Pancreas (tissue), 10 donors: ENCODE data around the gene SMCO2. TPM values are rescaled to one million over a fixed set of nuclear protein-coding genes. Genes with fewer than 3 reads are reported as not detected.

Experiments
- ATAC-seq, 4 donors: fragments of 200-7000 bp; cut with Tn5 transposase; one replicate each; pipeline versions ENCODE4 v1.8.0 to v1.9.1; 2020; ENCODE audit warnings: mild to moderate bottlenecking in 4 of 4, moderate library complexity in 4 of 4
- DNase-seq, 6 donors: peaks; one replicate each; pipeline ENCODE4 v3.0.0-alpha.2; 2020
- FAIRE-seq: peaks from 2 replicates; lab custom pipeline; 2012; peaks lifted over from hg19 to GRCh38; lab: Jason Lieb, UNC
- H3K27ac ChIP-seq, 4 donors: fragments of 200-600 bp; sonication (generic); 1 replicate in 3 of 4; 2 replicates in 1 of 4; pipeline versions ENCODE4 v1.5.0 to v1.8.0; 2020
- H3K27me3 ChIP-seq, 4 donors: fragments of 200-600 bp; one replicate each; pipeline ENCODE4 v1.8.0; 2021
- H3K36me3 ChIP-seq, 3 donors: fragments of 200-600 bp; sonication (generic) in 1 of 3; one replicate each; pipeline versions ENCODE4 v1.5.0 to v1.8.0; 2020 to 2021
- H3K4me1 ChIP-seq, 3 donors: fragments of 200-600 bp; one replicate each; pipeline ENCODE4 v1.8.0; 2021
- H3K4me3 ChIP-seq, 4 donors: fragments of 200-600 bp; sonication (generic) in 2 of 4; one replicate each; pipeline versions ENCODE4 v1.5.0 to v1.8.0; 2020 to 2021
- H3K9me3 ChIP-seq, 4 donors: fragments of 200-600 bp; one replicate each; pipeline ENCODE4 v1.8.0; 2021
- CTCF ChIP-seq, 4 donors: fragments of 200-600 bp; sonication (generic) in 3 of 4; IDR thresholded peaks; one replicate each; pipeline versions ENCODE4 v1.5.0 to v1.8.0; 2021; ENCODE audit warnings: antibody characterized with exemption in 4 of 4
- WGBS, 2 donors: extraction: QIAGEN DNeasy Blood & Tissue Kit; methylation state at CpG; one replicate each; pipeline ENCODE4 v1.1.7; 2013; 5-methylcytosine and 5-hydroxymethylcytosine counted together
- intact Hi-C, 3 donors: fragments of 100-400 bp; cut with DNase I; formaldehyde crosslinking; loops; one replicate each; pipeline versions ENCODE4 v1.11.1 to v1.14.2; 2022
- polyA plus RNA-seq, 2 donors: library from polyadenylated mRNA; stranded (reverse); fragments of 200-250 nt; gene quantifications; one replicate each; pipeline ENCODE4 v1.2.3, GENCODE V29; 2013
- total RNA-seq, 6 donors: library from RNA; stranded (reverse); fragmentation: NEBNext Ultra II Directional in 4 of 6; extraction: Animal tissue kit (Norgen Biotek cat#: 25700) in 4 of 6; gene quantifications; one replicate each; pipeline versions ENCODE4 v1.2.1 to v1.2.4, GENCODE V29; 2021 to 2023
- donor health status: healthy with polysubstance abuse.
- donor health status: DM: no; HTN: no; CAD: no; lungs with moderate emphysema.
- donor health status: DM: no; HTN: no; CAD: no.
- donor health status: control.
- donor health status: control.
- donor health status: Bipolar disorder and iron deficiency.
- donor health status: DM: yes; HTN: yes; CAD: no.
- donor health status: DM: no; HTN: no; CAD: no.
- donor health status: DM: no; HTN: no; CAD: no.
- donor health status: DM: yes; HTN: yes; CAD: no.

The SMCO2 gene
- total and polyA plus RNA-seq, 8 donors, result 0.28 to 0.50 (median 0.35) TPM; not detected in 5

DNA sequence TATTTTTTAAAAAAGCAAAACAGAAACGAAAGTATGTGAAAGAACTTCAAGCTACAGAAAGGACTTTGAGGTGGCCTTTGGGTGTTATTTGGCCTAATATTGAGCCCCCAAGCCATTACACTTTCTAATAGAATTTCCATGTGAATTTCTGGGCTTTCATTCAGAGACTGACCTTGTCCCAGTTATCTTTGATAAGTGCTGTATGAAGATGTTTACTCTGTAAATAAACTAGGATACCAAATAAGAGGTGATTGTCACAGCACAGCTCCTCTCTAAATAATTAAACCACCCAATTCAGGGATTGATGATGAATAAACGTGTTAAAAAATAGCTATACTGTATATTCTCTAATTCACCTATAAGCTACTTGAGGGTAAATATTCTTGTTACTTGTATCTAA lies 44.7 kb downstream of the SMCO2 start:
- no peak overlapping the region for H3K27ac ChIP-seq
- no peak for DNase-seq
- H3K9me3 ChIP-seq, result no peaks in the 10 kb centered on the region
- FAIRE-seq, result no peak
- no peak overlapping the region for H3K4me3 ChIP-seq
- TF ChIP-seq CTCF (IDR thresholded peaks at IDR 0.05), result no peak
- H3K36me3 ChIP-seq, result no peaks in the 10 kb centered on the region
- no peak for ATAC-seq
- H3K4me1 ChIP-seq, result no peaks in the 10 kb centered on the region
- intact Hi-C loops, result no loop called here
- 33 to 42% methylated on average over 2 of the region's 2 CpGs for WGBS, 2 donors
- no peaks in the 10 kb centered on the region for H3K27me3 ChIP-seq

GRCh38 chr12:27493260-27493940 lies 46.9 kb downstream of the SMCO2 start:
- no peak for TF ChIP-seq CTCF (IDR thresholded peaks at IDR 0.05)

GRCh38 chr12:27497446-27497845 lies 50.9 kb downstream of the SMCO2 start:
- no peak for FAIRE-seq
- H3K27me3 ChIP-seq, result no peaks in the 10 kb centered on the region
- intact Hi-C loops, result no loop called here
- DNase-seq, result no peak
- TF ChIP-seq CTCF (IDR thresholded peaks at IDR 0.05), result no peak
- no peak overlapping the region for H3K27ac ChIP-seq
- ATAC-seq, result no peak
- H3K9me3 ChIP-seq, result no peaks in the 10 kb centered on the region
- H3K4me1 ChIP-seq, result no peaks in the 10 kb centered on the region
- no peaks in the 10 kb centered on the region for H3K36me3 ChIP-seq
- no peak overlapping the region for H3K4me3 ChIP-seq
- 72 to 90% methylated on average over 3 of the region's 3 CpGs for WGBS, 2 donors

More at GRCh38 chr12:27493260-27493940, 46.9 kb downstream of the SMCO2 start:
- WGBS, 2 donors, result 61 to 62% methylated on average over 6 of the region's 6 CpGs
- no peaks in the 10 kb centered on the region for H3K36me3 ChIP-seq
- intact Hi-C loops, result no loop called here
- FAIRE-seq, result no peak
- no peaks in the 10 kb centered on the region for H3K9me3 ChIP-seq
- no peak overlapping the region for H3K4me3 ChIP-seq
- DNase-seq, result no peak
- H3K27ac ChIP-seq, result no peak overlapping the region
- H3K4me1 ChIP-seq, result no peaks in the 10 kb centered on the region
- no peaks in the 10 kb centered on the region for H3K27me3 ChIP-seq
- no peak for ATAC-seq

DNA sequence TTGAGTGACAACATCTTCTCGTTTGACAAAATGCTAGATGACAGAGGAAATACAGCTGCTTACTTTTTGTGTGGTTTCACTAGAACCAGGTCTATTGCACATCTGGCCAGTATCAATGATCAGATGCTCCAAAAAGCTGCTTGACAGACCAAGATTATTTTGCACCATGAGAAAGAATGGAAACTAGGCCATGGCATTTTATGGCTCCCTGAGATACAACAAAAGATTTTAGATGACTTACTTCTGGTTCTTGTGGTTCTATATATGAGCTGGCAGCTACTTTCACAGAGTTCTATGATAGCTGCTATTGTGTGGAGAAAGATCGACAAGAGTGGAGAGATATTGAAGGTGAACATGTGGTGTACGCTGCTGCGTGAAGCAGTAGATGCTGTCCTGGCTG lies 51.6 kb downstream of the SMCO2 start:
- no peak for FAIRE-seq
- Histone ChIP-seq H3K36me3 (no peaks in the 10 kb centered on the region), H3K4me3 (no peak overlapping the region), H3K4me1 (no peaks in the 10 kb centered on the region), H3K27ac (no peak overlapping the region), H3K9me3 (no peaks in the 10 kb centered on the region), H3K27me3 (no peaks in the 10 kb centered on the region)
- intact Hi-C loops, result no loop called here
- TF ChIP-seq CTCF (IDR thresholded peaks at IDR 0.05), result no peak
- ATAC-seq, result no peak
- 84 to 89% methylated on average over 4 of the region's 4 CpGs for WGBS, 2 donors
- DNase-seq, result no peak

GRCh38 chr12:27498761-27499160 lies 52.2 kb downstream of the SMCO2 start:
- DNase-seq, result no peak
- Histone ChIP-seq H3K27ac (no peak overlapping the region), H3K4me3 (no peak overlapping the region), H3K36me3 (no peaks in the 10 kb centered on the region), H3K27me3 (no peaks in the 10 kb centered on the region), H3K4me1 (no peaks in the 10 kb centered on the region), H3K9me3 (no peaks in the 10 kb centered on the region)
- intact Hi-C loops, result no loop called here
- TF ChIP-seq CTCF (IDR thresholded peaks at IDR 0.05), result no peak
- ATAC-seq, result no peak
- no peak for FAIRE-seq
- 74 to 82% methylated on average over 5 of the region's 5 CpGs for WGBS, 2 donors
